K562 (cell line): ENCODE data around the gene OR4F15. TPM values are rescaled to one million over a fixed set of nuclear protein-coding genes. Genes with fewer than 3 reads are reported as not detected.

Experiments
- CSDE1 ChIP-seq, 2 experiments: fragments of 450-650 bp; IDR thresholded peaks; 2 replicates each; pipeline ENCODE4 v1.6.1; 2016; ENCODE audit warnings: mild to moderate bottlenecking in 1 of 2
- EHMT2 ChIP-seq: fragments of 450-650 bp; IDR thresholded peaks from 2 replicates; pipeline ENCODE4 v1.6.1; 2018; ENCODE audit warnings: antibody characterized with exemption
- HMGN3 ChIP-seq: IDR thresholded peaks from 2 replicates; pipeline ENCODE4 v1.6.1; 2011; ENCODE audit warnings: borderline replicate concordance, low read depth, mild to moderate bottlenecking, mixed read lengths, low read length; ENCODE audit not compliant: insufficient read length; ENCODE audit errors: extremely low read depth
- KAT2B ChIP-seq: IDR thresholded peaks from one replicate; pipeline ENCODE4 v1.6.1; 2012; ENCODE audit warnings: low read depth, mild to moderate bottlenecking, control low read depth, inconsistent platforms, low read length, moderate library complexity
- MIER1 ChIP-seq: fragments of 450-650 bp; IDR thresholded peaks from 2 replicates; pipeline ENCODE4 v1.6.1; 2016; ENCODE audit warnings: antibody characterized with exemption, mild to moderate bottlenecking, low read depth
- REST ChIP-seq, 2 experiments: fragments of 450-650 bp; formaldehyde crosslinking in 1 of 2; IDR thresholded peaks; 2 replicates each; pipeline versions ENCODE4 v1.4.0 to v1.6.1; 2014 to 2020; ENCODE audit warnings: mild to moderate bottlenecking in 2 of 2, borderline replicate concordance in 1 of 2, low read depth in 1 of 2
- WHSC1 ChIP-seq: IDR thresholded peaks from one replicate; pipeline ENCODE4 v1.6.1; 2012; ENCODE audit warnings: low read length, control low read depth, inconsistent platforms
- ZNF41 ChIP-seq: fragments of 250-450 bp; sonication (Bioruptor Pico); conservative IDR thresholded peaks from 2 replicates; pipeline ENCODE4 v1.4.0; 2020; ENCODE audit warnings: mild to moderate bottlenecking
- ZZZ3 ChIP-seq: fragments of 450-650 bp; IDR thresholded peaks from 2 replicates; pipeline ENCODE4 v1.6.1; 2016; ENCODE audit warnings: antibody characterized with exemption, mild to moderate bottlenecking, moderate library complexity
- polyA plus RNA-seq, 8 experiments: library from polyadenylated mRNA; depleted of rRNA in 4 of 8; stranded (reverse) in 5 of 8; unstranded in 3 of 8; fragments of >200 nt; fragmentation: Nextera tagmentation in 2 of 8; fragmentation: Illumina TruSeq in 1 of 8; extraction: Ambion mirVana in 2 of 8; extraction: Trizol in 1 of 8; gene quantifications; 2 replicates each; pipeline versions ENCODE4 v1.2.1 to v1.2.3, GENCODE V29; 2011 to 2014; ENCODE audit warnings: inconsistent platforms in 1 of 8, missing spikeins in 1 of 8
- total RNA-seq, 7 experiments: library from RNA; depleted of rRNA in 6 of 7; stranded (reverse); fragments of >200 nt in 6 of 7; fragmentation: Illumina TruSeq in 2 of 7; extraction: Trizol in 2 of 7; gene quantifications; 2 replicates each; pipeline versions ENCODE4 v1.2.1 to v1.2.3, GENCODE V29; 2011 to 2021; ENCODE audit warnings: low replicate concordance in 1 of 7

The OR4F15 gene
- total and polyA plus RNA-seq, 9 of the 15 experiments (the other 6 are each of a cell fraction or from before 2014, with no cell fraction given): not detected

- TF ChIP-seq REST (IDR thresholded peaks at IDR 0.05; ENCODE audit: borderline replicate concordance) (peak; percentile 97), REST (CRISPR knock-in tag; IDR thresholded peaks at IDR 0.05; ENCODE audit: low read depth) (peak; percentile 87), EHMT2 (peak; percentile 95), CSDE1 (IDR thresholded peaks at IDR 0.05) (no peak), HMGN3 (no peak), ZNF41 (CRISPR knock-in tag) (no peak), WHSC1 (no peak), MIER1 (peak; percentile 86), ZZZ3 (no peak), KAT2B (no peak)
Measured at GRCh38 chr15:101810876-101811275, 1.1 kb upstream of the OR4F15 start (continued).
